Measurements from ENCODE around the gene RAP1A. TPM values are rescaled to one million over a fixed set of nuclear protein-coding genes. Genes with fewer than 3 reads are reported as not detected.
A peak's percentile ranks its signal among the peaks of the same experiment; 100 is the strongest.

Gene RAP1A
- total RNA-seq, 2 donors from 2014 or later, result 83.9 to 146 TPM

GRCh38 chr1:111742938-111743549 is 123.5 kb downstream of the RAP1A start:
- H3K4me1 ChIP-seq, result peaks cover under 1% of the 10 kb centered on the region
- H3K9ac ChIP-seq (ENCODE audit: low read depth in 2 of 2, low read length in 2 of 2), result no peak overlapping the region
- no peaks in the 10 kb centered on the region for H3K9me3 ChIP-seq
- H3K27me3 ChIP-seq, result no peaks in the 10 kb centered on the region
- no peaks in the 10 kb centered on the region for H3K36me3 ChIP-seq
- no peak overlapping the region for H3K27ac ChIP-seq
- TF ChIP-seq, protein P1, sequence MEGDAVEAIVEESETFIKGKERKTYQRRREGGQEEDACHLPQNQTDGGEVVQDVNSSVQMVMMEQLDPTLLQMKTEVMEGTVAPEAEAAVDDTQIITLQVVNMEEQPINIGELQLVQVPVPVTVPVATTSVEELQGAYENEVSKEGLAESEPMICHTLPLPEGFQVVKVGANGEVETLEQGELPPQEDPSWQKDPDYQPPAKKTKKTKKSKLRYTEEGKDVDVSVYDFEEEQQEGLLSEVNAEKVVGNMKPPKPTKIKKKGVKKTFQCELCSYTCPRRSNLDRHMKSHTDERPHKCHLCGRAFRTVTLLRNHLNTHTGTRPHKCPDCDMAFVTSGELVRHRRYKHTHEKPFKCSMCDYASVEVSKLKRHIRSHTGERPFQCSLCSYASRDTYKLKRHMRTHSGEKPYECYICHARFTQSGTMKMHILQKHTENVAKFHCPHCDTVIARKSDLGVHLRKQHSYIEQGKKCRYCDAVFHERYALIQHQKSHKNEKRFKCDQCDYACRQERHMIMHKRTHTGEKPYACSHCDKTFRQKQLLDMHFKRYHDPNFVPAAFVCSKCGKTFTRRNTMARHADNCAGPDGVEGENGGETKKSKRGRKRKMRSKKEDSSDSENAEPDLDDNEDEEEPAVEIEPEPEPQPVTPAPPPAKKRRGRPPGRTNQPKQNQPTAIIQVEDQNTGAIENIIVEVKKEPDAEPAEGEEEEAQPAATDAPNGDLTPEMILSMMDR (IDR thresholded peaks at IDR 0.05), result no peak
- no peak for DNase-seq
- intact Hi-C loops (cut with DNase I), result no loop called here
- no peak overlapping the region for H3K4me3 ChIP-seq

DNA sequence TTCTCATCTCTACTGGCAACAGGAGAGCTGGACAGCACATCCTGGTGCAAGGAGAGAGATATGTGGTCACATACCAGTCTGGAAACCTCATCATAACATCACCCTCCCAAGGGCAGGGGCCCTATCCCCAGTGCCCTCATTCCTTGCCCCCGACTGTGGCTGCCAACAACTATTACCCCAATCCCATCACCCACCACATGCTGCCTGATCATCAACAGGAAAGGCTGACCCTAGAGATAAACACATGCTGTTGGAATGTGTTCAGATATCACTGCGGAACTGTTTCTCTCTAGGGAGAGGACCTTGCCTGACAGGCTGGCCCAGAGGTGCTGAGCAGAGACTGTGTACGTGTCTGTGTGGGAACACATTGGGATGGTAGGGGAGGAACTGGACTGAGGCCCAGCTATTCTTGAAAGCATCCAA is 124.1 kb downstream of the RAP1A start:
- H3K9me3 ChIP-seq, result no peaks in the 10 kb centered on the region

GRCh38 chr1:111745675-111746613 is 126.4 kb downstream of the RAP1A start:
- Histone ChIP-seq H3K36me3 (no peaks in the 10 kb centered on the region), H3K27me3 (no peaks in the 10 kb centered on the region), H3K9ac (ENCODE audit: low read depth in 2 of 2, low read length in 2 of 2) (no peak overlapping the region), H3K4me3 (no peak overlapping the region), H3K4me1 (no peaks in the 10 kb centered on the region), H3K27ac (no peak overlapping the region), H3K9me3 (no peaks in the 10 kb centered on the region)
- TF ChIP-seq, protein P1 (IDR thresholded peaks at IDR 0.05), result no peak
- DNase-seq, result no peak
- intact Hi-C loops (cut with DNase I), result loop anchor here (2.0 to 5.0 kb wide), 2 partner anchors 239 to 265 kb away; no protein-coding TSS in a partner anchor

More for the DNA sequence above, 124.1 kb downstream of the RAP1A start:
- DNase-seq, result no peak
- Histone ChIP-seq H3K4me3 (no peak overlapping the region), H3K36me3 (no peaks in the 10 kb centered on the region), H3K4me1 (no peaks in the 10 kb centered on the region), H3K27ac (no peak overlapping the region), H3K27me3 (no peaks in the 10 kb centered on the region), H3K9ac (ENCODE audit: low read depth in 2 of 2, low read length in 2 of 2) (no peak overlapping the region)
- TF ChIP-seq, protein P1 (IDR thresholded peaks at IDR 0.05), result no peak
- intact Hi-C loops (cut with DNase I), result no loop called here

GRCh38 chr1:111746614-111746999 is 127.0 kb downstream of the RAP1A start:
- Histone ChIP-seq H3K27me3 (no peaks in the 10 kb centered on the region), H3K36me3 (no peaks in the 10 kb centered on the region), H3K9me3 (no peaks in the 10 kb centered on the region), H3K4me3 (no peak overlapping the region), H3K4me1 (no peaks in the 10 kb centered on the region), H3K9ac (ENCODE audit: low read depth in 2 of 2, low read length in 2 of 2) (no peak overlapping the region), H3K27ac (no peak overlapping the region)
- intact Hi-C loops (cut with DNase I), result loop anchor here (2.0 to 5.0 kb wide), 2 partner anchors 239 to 266 kb away; no protein-coding TSS in a partner anchor
- TF ChIP-seq, protein P1 (IDR thresholded peaks at IDR 0.05), result no peak
- DNase-seq, result no peak

GRCh38 chr1:111747282-111747734 is 127.7 kb downstream of the RAP1A start:
- Histone ChIP-seq H3K9ac (ENCODE audit: low read depth in 2 of 2, low read length in 2 of 2) (no peak overlapping the region), H3K4me1 (no peaks in the 10 kb centered on the region), H3K4me3 (no peak overlapping the region), H3K9me3 (no peaks in the 10 kb centered on the region), H3K27ac (no peak overlapping the region), H3K27me3 (no peaks in the 10 kb centered on the region), H3K36me3 (no peaks in the 10 kb centered on the region)
- TF ChIP-seq, protein P1 (IDR thresholded peaks at IDR 0.05), result peak; percentile 64
- intact Hi-C loops (cut with DNase I), result loop anchor here (2.0 to 5.0 kb wide), 2 partner anchors 240 to 267 kb away; no protein-coding TSS in a partner anchor
- peak; percentile 89 for DNase-seq
